Measurements from ENCODE around the gene ZNF813. TPM values are rescaled to one million over a fixed set of nuclear protein-coding genes. Genes with fewer than 3 reads are reported as not detected.

The ZNF813 gene
- polyA plus RNA-seq, 1 of the 3 experiments (the other 2 are of a cell fraction) = 0.44 TPM

- Histone ChIP-seq H3K9me2 (no peaks in the 10 kb centered on the region), H3K4me3 (ENCODE audit: low read depth in 2 of 2, low read length in 1 of 2) (no peak overlapping the region), H4K20me1 (ENCODE audit: insufficient read depth) (no peaks in the 10 kb centered on the region), H3K9me3 (no peaks in the 10 kb centered on the region), H3K4me1 (ENCODE audit: control insufficient read depth in 1 of 2, insufficient read depth in 2 of 2, low read depth in 1 of 2, low read length in 1 of 2) (peaks cover 0 to 8% of the 10 kb centered on the region in 2 experiments; a peak in 1 of 4 replicates), H3K36me3 (replicated peaks in 1 of 2; ENCODE audit: control insufficient read depth in 1 of 2, insufficient read depth in 2 of 2, low read length in 1 of 2) (no peaks in the 10 kb centered on the region), H3K27ac (ENCODE audit: low read depth in 2 of 2, low read length in 1 of 2) (no peak overlapping the region), H3F3A (replicated peaks; ENCODE audit: insufficient read depth) (no peaks in the 10 kb centered on the region), H3K9ac (no peak overlapping the region), H3K79me2 (ENCODE audit: insufficient read depth) (peaks cover 11% of the 10 kb centered on the region), H3K4me2 (no peak overlapping the region), H3K27me3 (ENCODE audit: insufficient read depth) (no peaks in the 10 kb centered on the region), H2AFZ (ENCODE audit: low read depth) (no peak overlapping the region)
- CTCF ChIA-PET = no interaction called here
- DNase-seq = no peak
- POLR2A ChIA-PET = no interaction called here
- TF ChIP-seq GABPA (IDR thresholded peaks at IDR 0.05; ENCODE audit: low read depth) = no peak
- no peak for TF ChIP-seq POLR2AphosphoS5 (IDR thresholded peaks at IDR 0.05; ENCODE audit: low read depth, low read length)
- TF ChIP-seq IRF3 (IDR thresholded peaks at IDR 0.05; ENCODE audit: low read depth, low read length) = no peak
- no peak for TF ChIP-seq FOXJ3 (CRISPR knock-in tag; IDR thresholded peaks at IDR 0.05)
- no peak for TF ChIP-seq JUND (IDR thresholded peaks at IDR 0.05)
- TF ChIP-seq NRF1 (IDR thresholded peaks at IDR 0.05; ENCODE audit: low read depth, low read length) = no peak
- no peak for TF ChIP-seq SIN3A (IDR thresholded peaks at IDR 0.05; ENCODE audit: borderline replicate concordance, low read depth, low read length)
- no peak for TF ChIP-seq TAF1 (IDR thresholded peaks at IDR 0.05; ENCODE audit: borderline replicate concordance, low read depth, low read length)
- WGBS (ENCODE audit: low lambda C conversion rate) = 71% methylated on average over 1 of the region's 1 CpG
Observed at GRCh38 chr19:53518716-53519115, 51.2 kb downstream of the ZNF813 start.

- Histone ChIP-seq H3F3A (replicated peaks; ENCODE audit: insufficient read depth) (no peaks in the 10 kb centered on the region), H3K27me3 (ENCODE audit: insufficient read depth) (no peaks in the 10 kb centered on the region), H3K9me3 (no peaks in the 10 kb centered on the region), H4K20me1 (ENCODE audit: insufficient read depth) (no peaks in the 10 kb centered on the region), H3K9me2 (no peaks in the 10 kb centered on the region), H3K36me3 (replicated peaks in 1 of 2; ENCODE audit: control insufficient read depth in 1 of 2, insufficient read depth in 2 of 2, low read length in 1 of 2) (no peaks in the 10 kb centered on the region), H3K9ac (no peak overlapping the region), H3K4me3 (ENCODE audit: low read depth in 2 of 2, low read length in 1 of 2) (no peak overlapping the region), H3K4me1 (ENCODE audit: control insufficient read depth in 1 of 2, insufficient read depth in 2 of 2, low read depth in 1 of 2, low read length in 1 of 2) (peaks cover 0 to 8% of the 10 kb centered on the region in 2 experiments; a peak in 1 of 4 replicates), H3K27ac (ENCODE audit: low read depth in 2 of 2, low read length in 1 of 2) (no peak overlapping the region), H3K79me2 (ENCODE audit: insufficient read depth) (peaks cover 11% of the 10 kb centered on the region), H3K4me2 (no peak overlapping the region), H2AFZ (ENCODE audit: low read depth) (no peak overlapping the region)
- ChIA-PET POLR2A (no interaction called here), CTCF (no interaction called here)
- TF ChIP-seq MEF2A (IDR thresholded peaks at IDR 0.05; ENCODE audit: borderline replicate concordance, low read depth) (no peak), TAF1 (IDR thresholded peaks at IDR 0.05; ENCODE audit: borderline replicate concordance, low read depth, low read length) (no peak), ELF1 (IDR thresholded peaks at IDR 0.05) (no peak)
- DNase-seq = no peak
- WGBS (ENCODE audit: low lambda C conversion rate) = 83% methylated on average over 2 of the region's 7 CpGs
Observed at GRCh38 chr19:53519446-53519845, 51.9 kb downstream of the ZNF813 start.

GRCh38 chr19:53520163-53520546 is 52.6 kb downstream of the ZNF813 start:
- peak overlapping the region; percentile 50 to 95 for H3K4me3 ChIP-seq (ENCODE audit: low read depth in 2 of 2, low read length in 1 of 2)
- H2AFZ ChIP-seq (ENCODE audit: low read depth) = peak overlapping the region; percentile 100
- H3K27ac ChIP-seq (ENCODE audit: low read depth in 2 of 2, low read length in 1 of 2) = peak overlapping the region; percentile 39 to 79
- TF ChIP-seq ELF1 (IDR thresholded peaks at IDR 0.05) (no peak), CTCF (IDR thresholded peaks at IDR 0.05) (no peak), TEAD4 (IDR thresholded peaks at IDR 0.05; ENCODE audit: borderline replicate concordance, insufficient read depth) (no peak), TAF1 (IDR thresholded peaks at IDR 0.05; ENCODE audit: borderline replicate concordance, low read depth, low read length) (no peak), FOXM1 (IDR thresholded peaks at IDR 0.05; ENCODE audit: low read depth) (no peak), RAD21 (IDR thresholded peaks at IDR 0.05; ENCODE audit: low read length) (no peak), RCOR1 (IDR thresholded peaks at IDR 0.05; ENCODE audit: low read length) (no peak), FOSL2 (IDR thresholded peaks at IDR 0.05; ENCODE audit: borderline replicate concordance, low read depth) (no peak), MAX (IDR thresholded peaks at IDR 0.05; ENCODE audit: low read depth) (no peak), IRF3 (IDR thresholded peaks at IDR 0.05; ENCODE audit: low read depth, low read length) (no peak), MEF2A (IDR thresholded peaks at IDR 0.05; ENCODE audit: borderline replicate concordance, low read depth) (no peak)
- H3K36me3 ChIP-seq (replicated peaks in 1 of 2; ENCODE audit: control insufficient read depth in 1 of 2, insufficient read depth in 2 of 2, low read length in 1 of 2) = no peaks in the 10 kb centered on the region
- H3F3A ChIP-seq (replicated peaks; ENCODE audit: insufficient read depth) = no peaks in the 10 kb centered on the region
- H3K9me2 ChIP-seq = no peaks in the 10 kb centered on the region
- H3K4me2 ChIP-seq = peak overlapping the region; percentile 97
- H3K27me3 ChIP-seq (ENCODE audit: insufficient read depth) = no peaks in the 10 kb centered on the region
- POLR2A ChIA-PET = interaction anchor here (0.6 kb wide), 1 partner anchor 17 kb away, joined by 3 read pairs; no protein-coding TSS in a partner anchor
- no peak for DNase-seq
- no peaks in the 10 kb centered on the region for H4K20me1 ChIP-seq (ENCODE audit: insufficient read depth)
- WGBS (ENCODE audit: low lambda C conversion rate) = 92% methylated on average over 13 of the region's 13 CpGs
- no peaks in the 10 kb centered on the region for H3K9me3 ChIP-seq
- no peak overlapping the region for H3K9ac ChIP-seq
- peaks cover 0 to 8% of the 10 kb centered on the region in 2 experiments; a peak in 1 of 4 replicates for H3K4me1 ChIP-seq (ENCODE audit: control insufficient read depth in 1 of 2, insufficient read depth in 2 of 2, low read depth in 1 of 2, low read length in 1 of 2)
- CTCF ChIA-PET = interaction anchor here (1.0 to 1.8 kb wide), 2 partner anchors 8 to 15 kb away, joined by 4 to 5 read pairs; no protein-coding TSS in a partner anchor
- peaks cover 11% of the 10 kb centered on the region for H3K79me2 ChIP-seq (ENCODE audit: insufficient read depth)
